Activated naive CD8-positive, alpha-beta T cell treated with anti-CD3 and anti-CD28 coated beads, Interleukin-2, amount 10 ng/mL, durations not matched to agents 7 days and 5 days (primary cell): ENCODE results near the gene TCF7L2. TPM values are rescaled to one million over a fixed set of nuclear protein-coding genes. Genes with fewer than 3 reads are reported as not detected.

ENCODE experiments used
- ATAC-seq: fragments of 150-1000 bp; cut with Tn5 transposase; one replicate; pipeline ENCODE4 v1.10.0; 2021; ENCODE audit warnings: low read depth, moderate library complexity
- POLR2A ChIA-PET: fragments of 350-600 bp; sonication (Branson Sonifier 250); formaldehyde crosslinking; loops from one replicate; lab custom pipeline; 2021; ENCODE audit warnings: antibody characterized with exemption; lab: Charles Lee
- DNase-seq: peaks from one replicate; pipeline ENCODE4 v3.0.0; 2021
- H3K27ac Mint-ChIP-seq: one replicate; pipeline ENCODE4 v1.8.0; 2022; ENCODE audit warnings: mild to moderate bottlenecking, mixed read lengths
- H3K27me3 Mint-ChIP-seq: one replicate; pipeline ENCODE4 v1.8.0; 2022; ENCODE audit warnings: mild to moderate bottlenecking, moderate library complexity, mixed read lengths
- H3K36me3 Mint-ChIP-seq: one replicate; pipeline ENCODE4 v1.8.0; 2021; ENCODE audit warnings: mild to moderate bottlenecking, mixed read lengths
- H3K4me1 Mint-ChIP-seq: one replicate; pipeline ENCODE4 v1.8.0; 2021; ENCODE audit warnings: mixed read lengths
- H3K4me3 Mint-ChIP-seq: one replicate; pipeline ENCODE4 v1.8.0; 2022; ENCODE audit warnings: mild to moderate bottlenecking, moderate library complexity, mixed read lengths
- H3K9me3 Mint-ChIP-seq: one replicate; pipeline ENCODE4 v1.8.0; 2021; ENCODE audit warnings: mixed read lengths
- total RNA-seq, 2 experiments: library from RNA; stranded (reverse); gene quantifications; one replicate each; pipeline ENCODE4 v1.2.3, GENCODE V29; 2021

The TCF7L2 gene
- total RNA-seq, 2 experiments from 2014 or later, result 1.9 to 2.2 TPM

- no peak for DNase-seq
- POLR2A ChIA-PET, result no interaction called here
- H3K4me1 Mint-ChIP-seq, result no peaks in the 10 kb centered on the region
- no peak overlapping the region for H3K27ac Mint-ChIP-seq
- no peak for ATAC-seq
- peaks cover 23% of the 10 kb centered on the region for H3K27me3 Mint-ChIP-seq
- no peaks in the 10 kb centered on the region for H3K36me3 Mint-ChIP-seq
- no peak overlapping the region for H3K4me3 Mint-ChIP-seq
- no peaks in the 10 kb centered on the region for H3K9me3 Mint-ChIP-seq
Observed at GRCh38 chr10:113031147-113031546, 81.1 kb downstream of the TCF7L2 start.

- Mint-ChIP-seq H3K4me3 (no peak overlapping the region), H3K4me1 (no peaks in the 10 kb centered on the region), H3K27ac (no peak overlapping the region), H3K36me3 (no peaks in the 10 kb centered on the region), H3K27me3 (peaks cover 15% of the 10 kb centered on the region), H3K9me3 (no peaks in the 10 kb centered on the region)
- ATAC-seq, result no peak
- POLR2A ChIA-PET, result no interaction called here
- DNase-seq, result no peak
Observed at GRCh38 chr10:113033991-113034390, 83.9 kb downstream of the TCF7L2 start.

GRCh38 chr10:113035732-113036312 lies 85.8 kb downstream of the TCF7L2 start:
- Mint-ChIP-seq H3K9me3 (no peaks in the 10 kb centered on the region), H3K4me3 (no peak overlapping the region), H3K27me3 (peaks cover 18% of the 10 kb centered on the region), H3K36me3 (no peaks in the 10 kb centered on the region), H3K4me1 (no peaks in the 10 kb centered on the region), H3K27ac (no peak overlapping the region)
- DNase-seq, result no peak
- no peak for ATAC-seq
- POLR2A ChIA-PET, result no interaction called here

- no peaks in the 10 kb centered on the region for H3K9me3 Mint-ChIP-seq
- ATAC-seq, result no peak
- POLR2A ChIA-PET, result no interaction called here
- no peak for DNase-seq
- H3K27me3 Mint-ChIP-seq, result peaks cover 18% of the 10 kb centered on the region
- no peak overlapping the region for H3K4me3 Mint-ChIP-seq
- no peaks in the 10 kb centered on the region for H3K36me3 Mint-ChIP-seq
- H3K4me1 Mint-ChIP-seq, result no peaks in the 10 kb centered on the region
- H3K27ac Mint-ChIP-seq, result no peak overlapping the region
Observed at GRCh38 chr10:113036619-113037018, 86.6 kb downstream of the TCF7L2 start.

GRCh38 chr10:113037218-113037617 lies 87.2 kb downstream of the TCF7L2 start:
- POLR2A ChIA-PET, result no interaction called here
- Mint-ChIP-seq H3K36me3 (no peaks in the 10 kb centered on the region), H3K4me1 (no peaks in the 10 kb centered on the region), H3K9me3 (no peaks in the 10 kb centered on the region), H3K27ac (no peak overlapping the region), H3K27me3 (peaks cover 20% of the 10 kb centered on the region), H3K4me3 (no peak overlapping the region)
- DNase-seq, result no peak
- ATAC-seq, result no peak

- ATAC-seq (no peak), DNase-seq (no peak)
- POLR2A ChIA-PET, result no interaction called here
- Mint-ChIP-seq H3K4me1 (no peaks in the 10 kb centered on the region), H3K27me3 (peaks cover 20% of the 10 kb centered on the region), H3K27ac (no peak overlapping the region), H3K9me3 (no peaks in the 10 kb centered on the region), H3K36me3 (no peaks in the 10 kb centered on the region), H3K4me3 (no peak overlapping the region)
Observed at GRCh38 chr10:113038183-113038582, 88.1 kb downstream of the TCF7L2 start.

- Mint-ChIP-seq H3K27ac (no peak overlapping the region), H3K9me3 (no peaks in the 10 kb centered on the region), H3K36me3 (no peaks in the 10 kb centered on the region), H3K4me3 (no peak overlapping the region), H3K27me3 (peaks cover 18% of the 10 kb centered on the region), H3K4me1 (no peaks in the 10 kb centered on the region)
- no peak for DNase-seq
- no peak for ATAC-seq
- POLR2A ChIA-PET, result no interaction called here
Observed at GRCh38 chr10:113038985-113039384, 88.9 kb downstream of the TCF7L2 start.

- no peak for DNase-seq
- no peak overlapping the region for H3K4me3 Mint-ChIP-seq
- peaks cover 14% of the 10 kb centered on the region for H3K27me3 Mint-ChIP-seq
- no peaks in the 10 kb centered on the region for H3K36me3 Mint-ChIP-seq
- no peak overlapping the region for H3K27ac Mint-ChIP-seq
- peaks cover 3% of the 10 kb centered on the region for H3K9me3 Mint-ChIP-seq
- POLR2A ChIA-PET, result no interaction called here
- no peak for ATAC-seq
- H3K4me1 Mint-ChIP-seq, result no peaks in the 10 kb centered on the region
Observed at GRCh38 chr10:113041324-113041723, 91.3 kb downstream of the TCF7L2 start.

- Mint-ChIP-seq H3K4me3 (no peak overlapping the region), H3K27me3 (peaks cover 14% of the 10 kb centered on the region), H3K9me3 (peaks cover 3% of the 10 kb centered on the region), H3K27ac (no peak overlapping the region), H3K4me1 (no peaks in the 10 kb centered on the region), H3K36me3 (no peaks in the 10 kb centered on the region)
- DNase-seq (no peak), ATAC-seq (no peak)
- POLR2A ChIA-PET, result no interaction called here
Observed at GRCh38 chr10:113041841-113042750, 92.0 kb downstream of the TCF7L2 start.

- peaks cover 14% of the 10 kb centered on the region for H3K27me3 Mint-ChIP-seq
- H3K4me3 Mint-ChIP-seq, result no peak overlapping the region
- POLR2A ChIA-PET, result no interaction called here
- no peak overlapping the region for H3K27ac Mint-ChIP-seq
- no peak for ATAC-seq
- DNase-seq, result no peak
- peaks cover 3% of the 10 kb centered on the region for H3K9me3 Mint-ChIP-seq
- no peaks in the 10 kb centered on the region for H3K4me1 Mint-ChIP-seq
- no peaks in the 10 kb centered on the region for H3K36me3 Mint-ChIP-seq
Observed at GRCh38 chr10:113042868-113043267, 92.8 kb downstream of the TCF7L2 start.

- POLR2A ChIA-PET, result no interaction called here
- no peaks in the 10 kb centered on the region for H3K36me3 Mint-ChIP-seq
- H3K4me1 Mint-ChIP-seq, result no peaks in the 10 kb centered on the region
Observed at GRCh38 chr10:113044016-113044755, 94.1 kb downstream of the TCF7L2 start.

GRCh38 chr10:113045147-113046055 lies 95.4 kb downstream of the TCF7L2 start:
- no peak overlapping the region for H3K27ac Mint-ChIP-seq
- H3K27me3 Mint-ChIP-seq, result peaks cover 11% of the 10 kb centered on the region
- peaks cover 3% of the 10 kb centered on the region for H3K9me3 Mint-ChIP-seq
- DNase-seq, result no peak
- no peak for ATAC-seq
- H3K4me3 Mint-ChIP-seq, result no peak overlapping the region
- H3K36me3 Mint-ChIP-seq, result no peaks in the 10 kb centered on the region
- H3K4me1 Mint-ChIP-seq, result peaks cover 1% of the 10 kb centered on the region
- POLR2A ChIA-PET, result no interaction called here

More at GRCh38 chr10:113044016-113044755, 94.1 kb downstream of the TCF7L2 start:
- Mint-ChIP-seq H3K27ac (no peak overlapping the region), H3K4me3 (no peak overlapping the region), H3K27me3 (peaks cover 14% of the 10 kb centered on the region), H3K9me3 (peaks cover 3% of the 10 kb centered on the region)
- no peak for DNase-seq
- no peak for ATAC-seq

- Mint-ChIP-seq H3K27ac (no peak overlapping the region), H3K27me3 (peaks cover 18% of the 10 kb centered on the region), H3K4me3 (no peak overlapping the region), H3K4me1 (peaks cover 7% of the 10 kb centered on the region), H3K9me3 (peaks cover 3% of the 10 kb centered on the region), H3K36me3 (no peaks in the 10 kb centered on the region)
- no peak for DNase-seq
- no peak for ATAC-seq
- POLR2A ChIA-PET, result no interaction called here
Observed at GRCh38 chr10:113047151-113047550, 97.1 kb downstream of the TCF7L2 start.
